ENCODE results near the gene FGGY.

Gene FGGY

GRCh38 chr1:59596432-59596831, 299.5 kb downstream of the FGGY start:
- TF ChIP-seq, protein P1, sequence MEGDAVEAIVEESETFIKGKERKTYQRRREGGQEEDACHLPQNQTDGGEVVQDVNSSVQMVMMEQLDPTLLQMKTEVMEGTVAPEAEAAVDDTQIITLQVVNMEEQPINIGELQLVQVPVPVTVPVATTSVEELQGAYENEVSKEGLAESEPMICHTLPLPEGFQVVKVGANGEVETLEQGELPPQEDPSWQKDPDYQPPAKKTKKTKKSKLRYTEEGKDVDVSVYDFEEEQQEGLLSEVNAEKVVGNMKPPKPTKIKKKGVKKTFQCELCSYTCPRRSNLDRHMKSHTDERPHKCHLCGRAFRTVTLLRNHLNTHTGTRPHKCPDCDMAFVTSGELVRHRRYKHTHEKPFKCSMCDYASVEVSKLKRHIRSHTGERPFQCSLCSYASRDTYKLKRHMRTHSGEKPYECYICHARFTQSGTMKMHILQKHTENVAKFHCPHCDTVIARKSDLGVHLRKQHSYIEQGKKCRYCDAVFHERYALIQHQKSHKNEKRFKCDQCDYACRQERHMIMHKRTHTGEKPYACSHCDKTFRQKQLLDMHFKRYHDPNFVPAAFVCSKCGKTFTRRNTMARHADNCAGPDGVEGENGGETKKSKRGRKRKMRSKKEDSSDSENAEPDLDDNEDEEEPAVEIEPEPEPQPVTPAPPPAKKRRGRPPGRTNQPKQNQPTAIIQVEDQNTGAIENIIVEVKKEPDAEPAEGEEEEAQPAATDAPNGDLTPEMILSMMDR (IDR thresholded peaks at IDR 0.05; ENCODE audit: control extremely low read depth, extremely low read depth, low read depth, missing control alignments), result no peak
- ChIA-PET POLR2A (no interaction called here), CTCF (interaction anchor here (1.8 kb wide), 1 partner anchor 103 kb away, joined by 4 read pairs; no protein-coding TSS in a partner anchor)
- DNase-seq (ENCODE audit: extremely low spot score), result no peak

DNA sequence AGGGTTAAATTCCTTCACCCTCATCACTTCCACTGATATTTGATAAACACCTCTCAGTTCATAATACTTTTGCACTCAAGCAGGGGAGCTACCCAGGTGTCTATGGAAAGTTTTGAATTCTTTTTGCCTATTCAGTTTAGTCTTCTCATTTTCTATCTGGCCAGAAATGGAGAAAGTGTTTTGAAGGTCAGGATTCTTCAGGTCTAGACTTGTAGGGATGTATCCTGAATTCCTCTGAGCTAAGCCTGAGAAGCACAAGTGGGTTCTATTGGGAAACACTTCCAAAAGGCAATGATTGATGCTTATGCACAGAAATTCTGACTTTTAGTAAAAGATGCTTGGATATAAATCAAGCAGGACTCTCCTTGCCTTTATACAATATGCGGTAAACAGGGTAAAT, 300.1 kb downstream of the FGGY start:
- ChIA-PET CTCF (interaction anchor here (1.8 kb wide), 1 partner anchor 102 kb away, joined by 4 read pairs; no protein-coding TSS in a partner anchor), POLR2A (no interaction called here)

DNA sequence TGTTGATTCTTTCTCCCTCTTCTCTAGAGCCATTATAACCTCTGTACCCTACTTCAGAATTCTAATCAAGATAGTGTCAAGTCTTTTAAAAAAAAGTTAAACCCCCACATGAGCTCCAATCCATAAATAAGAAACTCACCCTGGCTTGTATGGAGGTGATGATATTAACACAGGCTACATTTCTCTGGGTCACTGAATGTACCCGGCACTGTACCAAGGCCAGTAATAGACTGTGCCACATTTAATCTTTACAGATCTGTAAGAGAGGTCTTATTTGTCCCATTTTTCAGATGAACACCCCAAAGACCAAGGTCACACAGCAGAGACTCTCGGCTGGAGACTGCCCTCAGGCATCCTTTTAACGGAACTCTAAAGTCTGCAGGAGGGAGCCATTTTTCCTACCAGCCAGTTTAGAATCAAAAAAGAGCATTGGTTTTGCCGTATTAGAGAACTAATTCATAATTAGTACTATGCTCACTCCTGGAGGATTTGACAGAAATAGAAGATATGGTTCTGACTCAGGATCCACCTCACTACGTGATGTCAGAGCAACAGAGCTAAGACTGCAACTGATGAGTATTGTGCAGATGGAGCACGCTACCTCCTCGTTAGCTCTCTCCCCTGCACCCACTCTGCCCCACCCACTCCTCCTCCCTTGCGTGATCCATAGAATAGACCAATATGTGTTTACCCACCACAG, 300.7 kb downstream of the FGGY start:
- TF ChIP-seq, protein P1 (IDR thresholded peaks at IDR 0.05; ENCODE audit: control extremely low read depth, extremely low read depth, low read depth, missing control alignments), result no peak
- ChIA-PET CTCF (interaction anchor here (1.8 kb wide), 1 partner anchor 102 kb away, joined by 4 read pairs; no protein-coding TSS in a partner anchor), POLR2A (no interaction called here)
- DNase-seq (ENCODE audit: extremely low spot score), result no peak

More for the DNA sequence above, 300.1 kb downstream of the FGGY start:
- TF ChIP-seq, protein P1 (IDR thresholded peaks at IDR 0.05; ENCODE audit: control extremely low read depth, extremely low read depth, low read depth, missing control alignments), result no peak
- DNase-seq (ENCODE audit: extremely low spot score), result no peak

GRCh38 chr1:59598120-59598440, 301.2 kb downstream of the FGGY start:
- DNase-seq (ENCODE audit: extremely low spot score), result no peak
- POLR2A ChIA-PET, result no interaction called here
- TF ChIP-seq, protein P1 (IDR thresholded peaks at IDR 0.05; ENCODE audit: control extremely low read depth, extremely low read depth, low read depth, missing control alignments), result no peak
- CTCF ChIA-PET, result interaction anchor here (1.8 kb wide), 1 partner anchor 101 kb away, joined by 4 read pairs; no protein-coding TSS in a partner anchor

GRCh38 chr1:59601041-59601441, 304.1 kb downstream of the FGGY start:
- TF ChIP-seq, protein P1 (IDR thresholded peaks at IDR 0.05; ENCODE audit: control extremely low read depth, extremely low read depth, low read depth, missing control alignments), result no peak
- CTCF ChIA-PET, result interaction anchor here (1.6 kb wide), 1 partner anchor 18 kb away, joined by 4 read pairs; no protein-coding TSS in a partner anchor
- POLR2A ChIA-PET, result interaction anchor here (0.7 kb wide), 1 partner anchor 301 kb away, joined by 4 read pairs; no protein-coding TSS in a partner anchor
- no peak for DNase-seq (ENCODE audit: extremely low spot score)

DNA sequence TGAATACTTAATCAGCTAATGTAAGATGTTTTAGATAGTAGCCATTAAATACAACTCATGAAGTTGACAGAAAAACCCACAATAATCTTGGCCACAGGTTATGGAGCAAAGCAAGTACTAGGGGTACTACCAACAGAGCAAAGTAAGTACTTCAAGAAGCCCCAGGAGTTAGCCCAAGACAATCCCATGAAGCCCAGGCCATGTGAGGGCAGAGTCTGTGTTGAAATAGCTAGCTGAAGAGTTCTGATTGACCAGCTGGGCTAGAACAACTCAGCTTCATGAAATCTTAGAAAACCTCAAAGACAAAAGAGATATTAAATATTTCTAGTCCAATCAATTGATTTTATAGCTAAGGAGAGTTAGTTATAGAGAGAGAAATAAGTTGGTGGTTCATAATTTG, 304.9 kb downstream of the FGGY start:
- TF ChIP-seq, protein P1 (IDR thresholded peaks at IDR 0.05; ENCODE audit: control extremely low read depth, extremely low read depth, low read depth, missing control alignments), result no peak
- no peak for DNase-seq (ENCODE audit: extremely low spot score)
- ChIA-PET POLR2A (no interaction called here), CTCF (interaction anchor here (1.0 to 1.6 kb wide), 2 partner anchors 18 to 97 kb away, joined by 3 to 4 read pairs; no protein-coding TSS in a partner anchor)
